Osteoblast (primary cell): ENCODE measurements around the gene RNF6. TPM values are rescaled to one million over a fixed set of nuclear protein-coding genes. Genes with fewer than 3 reads are reported as not detected.

Source experiments
- DNase-seq: peaks from one replicate; pipeline ENCODE4 v3.0.0; 2011; ENCODE audit warnings: low spot score, mixed read lengths; ENCODE audit not compliant: insufficient read length; ENCODE audit errors: missing footprints
- H2AFZ ChIP-seq: 2 replicates; pipeline ENCODE4 v1.6.0; 2011; ENCODE audit warnings: mild to moderate bottlenecking, low read length
- H3K27ac ChIP-seq: 2 replicates; pipeline ENCODE4 v1.5.1; 2011; ENCODE audit warnings: mild to moderate bottlenecking, low read depth, low read length, moderate library complexity
- H3K27me3 ChIP-seq: 2 replicates; pipeline ENCODE4 v1.6.0; 2012; ENCODE audit warnings: mild to moderate bottlenecking, control low read depth, inconsistent platforms, low read length, moderate library complexity; ENCODE audit not compliant: insufficient read depth
- H3K36me3 ChIP-seq: 2 replicates; pipeline ENCODE4 v1.5.1; 2011; ENCODE audit warnings: mild to moderate bottlenecking, low read length, control low read depth, moderate library complexity; ENCODE audit not compliant: insufficient read depth
- H3K4me1 ChIP-seq: 2 replicates; pipeline ENCODE4 v1.5.1; 2011; ENCODE audit warnings: mild to moderate bottlenecking, low read length, control low read depth, moderate library complexity; ENCODE audit not compliant: insufficient read depth
- H3K4me2 ChIP-seq: 2 replicates; pipeline ENCODE4 v1.6.0; 2011; ENCODE audit warnings: mild to moderate bottlenecking, low read length; ENCODE audit not compliant: insufficient read depth
- H3K4me3 ChIP-seq: fragments of 200-600 bp; sonication (generic); 3 replicates; pipeline ENCODE4 v1.5.1; 2012; ENCODE audit warnings: mild to moderate bottlenecking, low read length, inconsistent platforms; ENCODE audit not compliant: insufficient read depth
- H3K79me2 ChIP-seq: 2 replicates; pipeline ENCODE4 v1.6.0; 2012; ENCODE audit warnings: mild to moderate bottlenecking, low read length, control low read depth, inconsistent platforms; ENCODE audit not compliant: insufficient read depth
- H3K9me3 ChIP-seq: 2 replicates; pipeline ENCODE4 v1.5.1; 2011; ENCODE audit warnings: low read depth, low read length, control low read depth
- H4K20me1 ChIP-seq: 2 replicates; pipeline ENCODE4 v1.6.0; 2012; ENCODE audit warnings: mild to moderate bottlenecking, low read length, control low read depth; ENCODE audit not compliant: insufficient read depth
- CTCF ChIP-seq: IDR thresholded peaks from 2 replicates; pipeline ENCODE4 v1.5.1; 2011; ENCODE audit warnings: mild to moderate bottlenecking, low read depth, low read length, moderate library complexity; ENCODE audit errors: extremely low read depth
- total RNA-seq: library from RNA; depleted of rRNA; stranded (reverse); fragments of >200 nt; gene quantifications from 2 replicates; pipeline ENCODE4 v1.2.3, GENCODE V29; 2012

Gene RNF6
- total RNA-seq, 1 donor, result 52.5 TPM

GRCh38 chr13:26236296-26236695 is 14.2 kb upstream of the RNF6 start:
- H3K4me3 ChIP-seq, result no peak overlapping the region
- H3K4me2 ChIP-seq, result no peak overlapping the region
- H4K20me1 ChIP-seq, result no peaks in the 10 kb centered on the region
- H3K36me3 ChIP-seq, result no peaks in the 10 kb centered on the region
- no peak for DNase-seq
- TF ChIP-seq CTCF, result no peak
- no peaks in the 10 kb centered on the region for H3K4me1 ChIP-seq
- no peaks in the 10 kb centered on the region for H3K79me2 ChIP-seq
- no peak overlapping the region for H2AFZ ChIP-seq
- no peaks in the 10 kb centered on the region for H3K9me3 ChIP-seq
- H3K27me3 ChIP-seq, result peaks cover 13% of the 10 kb centered on the region
- H3K27ac ChIP-seq, result no peak overlapping the region

GRCh38 chr13:26230703-26231102 is 8.6 kb upstream of the RNF6 start:
- no peaks in the 10 kb centered on the region for H3K4me1 ChIP-seq
- no peaks in the 10 kb centered on the region for H4K20me1 ChIP-seq
- no peak overlapping the region for H3K27ac ChIP-seq
- H3K4me3 ChIP-seq, result no peak overlapping the region
- H2AFZ ChIP-seq, result no peak overlapping the region
- H3K9me3 ChIP-seq, result no peaks in the 10 kb centered on the region
- H3K79me2 ChIP-seq, result no peaks in the 10 kb centered on the region
- no peaks in the 10 kb centered on the region for H3K36me3 ChIP-seq
- TF ChIP-seq CTCF, result no peak
- DNase-seq, result no peak
- peaks cover 7% of the 10 kb centered on the region for H3K27me3 ChIP-seq
- no peak overlapping the region for H3K4me2 ChIP-seq

GRCh38 chr13:26229080-26229615 is 7.0 kb upstream of the RNF6 start:
- Histone ChIP-seq H3K4me2 (no peak overlapping the region), H4K20me1 (no peaks in the 10 kb centered on the region), H2AFZ (no peak overlapping the region), H3K4me3 (no peak overlapping the region), H3K79me2 (no peaks in the 10 kb centered on the region), H3K9me3 (no peaks in the 10 kb centered on the region), H3K27me3 (peaks cover 2% of the 10 kb centered on the region), H3K27ac (no peak overlapping the region), H3K36me3 (no peaks in the 10 kb centered on the region), H3K4me1 (no peaks in the 10 kb centered on the region)
- no peak for DNase-seq
- no peak for TF ChIP-seq CTCF

DNA sequence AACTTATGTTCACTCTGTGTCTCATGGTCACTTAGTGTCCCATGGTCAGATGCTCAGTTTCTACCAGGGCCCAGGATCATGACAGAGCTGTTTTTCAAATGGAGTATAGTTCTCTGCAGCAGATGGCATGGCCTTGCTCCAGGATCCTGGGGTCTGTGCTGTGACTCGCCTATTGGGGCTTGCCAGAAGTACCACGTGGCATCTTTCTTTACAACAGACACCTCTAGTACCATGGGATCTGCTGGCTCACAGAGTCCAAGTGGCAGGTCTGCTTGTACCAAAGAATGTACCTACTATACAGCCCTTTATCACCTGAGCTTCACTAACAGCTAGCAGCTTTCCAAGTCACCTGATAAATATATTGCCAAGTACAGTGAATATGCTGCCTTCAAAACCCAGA is 6.0 kb upstream of the RNF6 start:
- Histone ChIP-seq H3K4me2 (no peak overlapping the region), H4K20me1 (no peaks in the 10 kb centered on the region), H3K27me3 (peaks cover 2% of the 10 kb centered on the region), H2AFZ (no peak overlapping the region), H3K4me1 (no peaks in the 10 kb centered on the region), H3K27ac (no peak overlapping the region), H3K79me2 (no peaks in the 10 kb centered on the region), H3K4me3 (no peak overlapping the region), H3K36me3 (no peaks in the 10 kb centered on the region), H3K9me3 (no peaks in the 10 kb centered on the region)
- DNase-seq, result no peak
- no peak for TF ChIP-seq CTCF
